Fibroblast of mammary gland (primary cell): Measurements from ENCODE around the gene PLA2G4F.

Experiments
- DNase-seq: peaks from one replicate; pipeline ENCODE4 v3.0.0-alpha.2; 2010; ENCODE audit warnings: low read depth
- H3K4me3 ChIP-seq: 2 replicates; pipeline ENCODE4 v1.5.1; 2011; ENCODE audit warnings: low read depth, mild to moderate bottlenecking, low read length, moderate library complexity; ENCODE audit not compliant: control insufficient read depth
- TF ChIP-seq, protein P1 (sequence below): conservative IDR thresholded peaks from 2 replicates; pipeline ENCODE4 v1.5.1; 2011; ENCODE audit warnings: low read depth, low read length, inconsistent platforms; ENCODE audit not compliant: control insufficient read depth, insufficient read depth

PLA2G4F gene

DNA sequence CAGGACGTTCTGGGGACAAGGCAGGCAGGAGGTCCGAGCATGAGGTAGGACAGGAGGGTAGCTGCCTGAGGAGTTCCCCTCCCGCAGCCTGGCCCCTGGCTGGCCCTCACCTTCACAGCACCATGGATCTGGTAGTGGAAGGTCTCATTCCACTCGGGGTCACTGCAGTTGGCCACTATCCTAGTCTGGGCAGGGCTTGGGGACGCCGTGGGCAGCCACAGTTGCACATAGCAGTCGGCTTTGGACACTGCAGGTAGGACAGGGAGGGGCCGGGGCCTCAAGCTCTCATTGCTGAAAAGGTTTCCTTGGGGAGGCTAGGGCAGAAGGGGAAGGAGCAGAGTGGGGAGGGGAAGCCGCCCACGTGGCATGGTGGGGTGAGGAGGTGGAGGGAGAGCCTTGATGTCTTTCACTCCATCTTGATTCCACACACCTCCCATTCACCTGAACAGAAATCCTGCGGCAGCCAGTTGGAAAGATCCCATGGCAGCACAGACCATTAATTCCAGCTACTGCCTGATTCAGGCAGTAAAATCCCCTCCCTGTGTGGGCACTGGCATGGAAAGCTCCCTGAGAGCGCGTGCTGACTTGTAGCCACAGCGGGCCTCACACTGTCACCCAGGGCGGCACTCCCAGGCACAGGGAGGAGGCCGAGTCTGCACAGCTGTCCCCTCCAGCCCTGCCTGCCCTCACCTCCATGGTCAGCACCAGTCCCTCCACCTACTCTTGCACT lies 2.1 kb downstream of the PLA2G4F start:
- H3K4me3 ChIP-seq, result no peak overlapping the region
- no peak for DNase-seq
- TF ChIP-seq, protein P1, sequence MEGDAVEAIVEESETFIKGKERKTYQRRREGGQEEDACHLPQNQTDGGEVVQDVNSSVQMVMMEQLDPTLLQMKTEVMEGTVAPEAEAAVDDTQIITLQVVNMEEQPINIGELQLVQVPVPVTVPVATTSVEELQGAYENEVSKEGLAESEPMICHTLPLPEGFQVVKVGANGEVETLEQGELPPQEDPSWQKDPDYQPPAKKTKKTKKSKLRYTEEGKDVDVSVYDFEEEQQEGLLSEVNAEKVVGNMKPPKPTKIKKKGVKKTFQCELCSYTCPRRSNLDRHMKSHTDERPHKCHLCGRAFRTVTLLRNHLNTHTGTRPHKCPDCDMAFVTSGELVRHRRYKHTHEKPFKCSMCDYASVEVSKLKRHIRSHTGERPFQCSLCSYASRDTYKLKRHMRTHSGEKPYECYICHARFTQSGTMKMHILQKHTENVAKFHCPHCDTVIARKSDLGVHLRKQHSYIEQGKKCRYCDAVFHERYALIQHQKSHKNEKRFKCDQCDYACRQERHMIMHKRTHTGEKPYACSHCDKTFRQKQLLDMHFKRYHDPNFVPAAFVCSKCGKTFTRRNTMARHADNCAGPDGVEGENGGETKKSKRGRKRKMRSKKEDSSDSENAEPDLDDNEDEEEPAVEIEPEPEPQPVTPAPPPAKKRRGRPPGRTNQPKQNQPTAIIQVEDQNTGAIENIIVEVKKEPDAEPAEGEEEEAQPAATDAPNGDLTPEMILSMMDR, result no peak

DNA sequence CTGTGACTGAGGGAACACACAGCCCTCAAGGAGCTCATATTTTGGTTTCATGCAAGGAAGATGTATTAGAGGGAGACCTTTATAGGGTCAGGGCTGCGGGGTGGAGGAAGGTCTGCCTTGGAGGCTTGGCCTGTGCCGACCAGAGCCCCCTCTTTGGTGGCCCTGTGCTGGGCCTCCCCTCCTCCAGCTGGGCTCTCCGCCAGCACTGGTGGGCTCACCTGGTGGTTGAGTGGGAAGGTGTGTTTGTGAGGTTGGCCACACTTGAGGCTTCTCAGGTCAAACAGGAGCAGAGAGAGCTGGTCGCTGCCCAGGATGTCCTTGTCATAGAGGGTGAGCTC lies 2.6 kb downstream of the PLA2G4F start:
- H3K4me3 ChIP-seq, result no peak overlapping the region
- DNase-seq, result no peak
- TF ChIP-seq, protein P1, result no peak

DNA sequence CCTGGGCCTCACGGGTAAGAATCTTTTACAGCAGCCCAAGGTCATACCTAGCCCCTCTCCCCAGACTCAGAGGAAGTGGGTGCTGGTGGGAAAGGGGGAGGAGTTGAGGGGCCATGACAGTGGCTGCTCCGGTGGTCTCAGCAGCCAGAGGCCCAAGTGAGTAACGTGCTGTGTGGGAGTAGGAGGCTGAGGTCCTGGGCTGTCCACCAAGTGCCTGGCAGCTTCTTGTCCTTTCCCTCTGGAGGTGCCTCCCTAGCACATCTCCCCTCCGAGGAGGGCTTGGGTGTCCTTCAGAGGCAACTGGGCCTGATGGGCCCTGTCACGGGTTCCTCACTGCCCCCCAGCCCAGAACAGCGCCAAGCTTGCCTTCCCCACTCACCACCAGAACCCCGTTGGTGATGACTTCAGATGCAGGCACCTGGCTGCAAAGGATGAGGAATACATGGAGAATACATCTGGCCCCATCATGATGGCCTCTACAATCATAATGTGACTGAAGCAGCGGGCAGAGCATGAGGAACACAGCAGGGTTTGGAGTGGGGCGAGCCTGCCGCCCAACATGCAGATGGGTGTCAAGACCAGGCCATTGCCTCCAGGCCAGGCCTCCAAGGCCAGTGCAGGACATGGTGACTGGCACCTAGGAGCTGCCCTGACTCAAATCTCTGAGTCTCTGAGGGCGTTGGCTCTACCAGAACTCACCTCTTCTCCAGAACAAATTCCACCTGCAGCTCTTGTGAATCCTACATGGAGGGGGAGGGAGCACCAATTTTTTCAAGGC lies 3.3 kb downstream of the PLA2G4F start:
- no peak for DNase-seq
- TF ChIP-seq, protein P1, result no peak
- no peak overlapping the region for H3K4me3 ChIP-seq

DNA sequence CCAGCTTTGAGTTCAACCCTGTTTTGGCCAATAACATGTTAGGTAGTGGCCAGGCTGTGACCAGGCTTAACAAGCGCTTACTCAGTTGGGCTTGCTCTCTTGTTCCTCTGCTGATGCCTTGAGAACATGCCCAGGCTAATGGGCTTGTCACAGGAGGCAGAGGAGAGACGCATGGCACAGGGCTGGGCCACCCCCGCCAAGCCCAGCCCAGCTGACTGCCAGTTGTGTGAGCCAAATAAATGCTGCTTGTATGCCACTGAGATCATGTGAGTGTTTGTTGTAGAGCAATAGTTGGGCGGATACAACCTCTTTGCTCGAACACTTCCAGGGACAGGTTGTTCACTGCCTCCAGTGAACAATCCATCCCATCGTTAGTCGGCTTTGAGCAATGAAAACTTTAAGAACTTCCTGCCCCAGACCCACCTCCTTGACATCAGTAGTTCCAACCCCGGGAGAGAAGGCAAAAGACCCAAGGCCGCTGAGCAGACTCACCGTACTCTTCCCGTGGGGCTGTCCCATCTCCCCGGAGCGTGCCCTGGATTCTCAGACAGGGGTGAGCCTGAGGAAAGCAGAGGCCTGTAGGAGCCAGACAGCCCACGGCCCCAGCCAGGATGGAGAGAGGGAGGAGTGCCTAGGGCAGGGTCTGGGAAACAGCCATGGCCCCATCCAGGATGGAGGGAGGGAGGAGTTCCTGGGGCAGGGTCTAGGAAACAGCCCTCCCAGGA lies 4.1 kb downstream of the PLA2G4F start:
- DNase-seq, result no peak
- TF ChIP-seq, protein P1, result no peak
- H3K4me3 ChIP-seq, result no peak overlapping the region

DNA sequence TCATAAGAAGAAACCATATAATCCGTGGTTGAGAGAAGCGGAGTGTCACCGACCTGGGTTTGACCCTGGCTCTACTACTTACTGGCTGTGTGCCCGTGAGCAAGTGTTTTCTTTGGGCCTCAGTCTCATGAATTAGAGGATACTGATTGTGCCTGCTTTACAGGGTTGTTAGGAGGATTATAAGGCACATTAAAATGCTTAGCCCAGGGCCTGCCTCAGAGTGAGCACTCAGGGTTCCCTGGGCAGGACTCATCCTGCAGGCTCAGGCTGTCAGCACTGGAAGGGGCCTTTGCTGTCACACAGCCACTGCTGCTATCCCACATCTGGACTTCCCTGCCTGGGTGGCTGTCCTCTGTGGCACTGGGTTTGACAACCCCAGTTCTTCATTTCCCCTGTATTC lies 4.7 kb downstream of the PLA2G4F start:
- TF ChIP-seq, protein P1, result no peak

DNA sequence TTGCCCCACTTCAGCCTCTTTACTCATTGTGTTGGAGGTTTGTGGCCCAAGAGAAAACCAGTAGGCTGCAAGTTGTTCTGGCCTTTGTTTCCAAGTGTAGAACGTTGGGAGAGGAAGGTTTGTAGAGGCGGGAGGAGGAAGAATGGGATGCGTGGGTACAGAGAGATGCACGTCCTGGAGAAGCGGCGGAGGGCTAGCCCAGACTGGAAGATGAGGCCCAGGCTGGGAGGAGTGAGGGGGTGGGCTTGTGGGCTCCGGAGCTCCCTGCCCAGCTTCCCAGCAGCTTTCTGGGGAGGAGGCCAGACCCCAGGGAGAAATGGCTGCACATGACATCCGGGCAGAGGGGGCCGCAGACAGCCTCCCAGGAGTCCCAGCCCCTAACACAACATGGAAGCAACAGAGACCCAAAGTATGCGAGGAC lies 5.3 kb downstream of the PLA2G4F start:
- TF ChIP-seq, protein P1, result no peak
- DNase-seq, result no peak

More for the DNA sequence above, 4.7 kb downstream of the PLA2G4F start:
- no peak for DNase-seq
- no peak overlapping the region for H3K4me3 ChIP-seq

More for the DNA sequence above, 5.3 kb downstream of the PLA2G4F start:
- H3K4me3 ChIP-seq, result no peak overlapping the region
